Activated CD4-positive, alpha-beta T cell treated with anti-CD3 and anti-CD28 coated beads, Interleukin-2, amount 50 U/mL, for 16 hours (primary cell): ENCODE measurements around the gene ROR1.

Experiments used
- DNase-seq: peaks from one replicate; pipeline ENCODE4 v3.0.0-alpha.2; 2020

Gene ROR1

DNA sequence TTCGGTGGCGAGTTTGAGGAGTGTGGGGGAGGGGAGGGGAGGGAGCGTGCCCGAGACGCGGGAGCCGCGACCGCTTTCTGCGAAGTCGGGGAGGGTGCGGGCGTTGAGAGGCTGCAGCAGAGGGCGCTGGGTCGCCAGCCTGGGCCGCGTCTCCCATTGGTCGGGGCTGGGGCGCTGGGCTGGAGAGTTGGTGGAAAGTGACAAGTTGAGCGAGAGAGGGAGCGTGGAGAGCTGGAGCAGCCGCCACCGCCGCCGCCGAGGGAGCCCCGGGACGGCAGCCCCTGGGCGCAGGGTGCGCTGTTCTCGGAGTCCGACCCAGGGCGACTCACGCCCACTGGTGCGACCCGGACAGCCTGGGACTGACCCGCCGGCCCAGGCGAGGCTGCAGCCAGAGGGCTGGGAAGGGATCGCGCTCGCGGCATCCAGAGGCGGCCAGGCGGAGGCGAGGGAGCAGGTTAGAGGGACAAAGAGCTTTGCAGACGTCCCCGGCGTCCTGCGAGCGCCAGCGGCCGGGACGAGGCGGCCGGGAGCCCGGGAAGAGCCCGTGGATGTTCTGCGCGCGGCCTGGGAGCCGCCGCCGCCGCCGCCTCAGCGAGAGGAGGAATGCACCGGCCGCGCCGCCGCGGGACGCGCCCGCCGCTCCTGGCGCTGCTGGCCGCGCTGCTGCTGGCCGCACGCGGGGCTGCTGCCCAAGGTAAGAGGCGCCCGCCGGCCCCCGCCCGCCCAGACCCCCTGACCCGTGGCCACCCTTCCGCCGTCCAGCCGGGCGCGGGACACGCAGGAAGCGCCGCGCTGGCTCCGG is at the start of gene ROR1:
Gene ROR1 (plus strand): TSS at position 203 of the 802 bp plus-strand sequence.
- peak; percentile 63 for DNase-seq

DNA sequence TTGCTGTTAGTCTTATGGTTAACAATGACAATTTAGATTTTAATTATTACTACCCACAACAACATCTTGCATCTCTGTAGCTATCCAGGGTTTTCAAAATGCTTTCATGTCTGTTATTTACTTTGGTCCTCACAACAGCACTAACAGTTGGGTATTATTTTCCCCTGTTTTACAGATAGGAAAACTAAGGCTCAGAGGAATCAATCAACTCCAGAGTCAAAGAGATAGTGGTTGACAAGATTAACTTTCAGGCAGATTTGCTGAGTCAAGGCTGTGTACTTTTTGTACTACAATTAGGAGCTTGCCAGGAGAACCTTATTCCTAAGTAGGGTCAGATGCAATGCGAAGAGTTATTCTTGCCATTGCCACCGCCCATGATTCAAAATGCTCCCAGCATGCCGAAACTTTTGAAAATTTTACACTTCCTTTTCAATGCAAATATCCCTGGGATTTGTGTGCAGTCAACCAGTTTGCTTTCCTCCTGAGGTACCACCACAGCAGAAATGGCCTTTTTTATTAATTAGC is 49.4 kb upstream of the ROR1 start:
- no peak for DNase-seq

DNA sequence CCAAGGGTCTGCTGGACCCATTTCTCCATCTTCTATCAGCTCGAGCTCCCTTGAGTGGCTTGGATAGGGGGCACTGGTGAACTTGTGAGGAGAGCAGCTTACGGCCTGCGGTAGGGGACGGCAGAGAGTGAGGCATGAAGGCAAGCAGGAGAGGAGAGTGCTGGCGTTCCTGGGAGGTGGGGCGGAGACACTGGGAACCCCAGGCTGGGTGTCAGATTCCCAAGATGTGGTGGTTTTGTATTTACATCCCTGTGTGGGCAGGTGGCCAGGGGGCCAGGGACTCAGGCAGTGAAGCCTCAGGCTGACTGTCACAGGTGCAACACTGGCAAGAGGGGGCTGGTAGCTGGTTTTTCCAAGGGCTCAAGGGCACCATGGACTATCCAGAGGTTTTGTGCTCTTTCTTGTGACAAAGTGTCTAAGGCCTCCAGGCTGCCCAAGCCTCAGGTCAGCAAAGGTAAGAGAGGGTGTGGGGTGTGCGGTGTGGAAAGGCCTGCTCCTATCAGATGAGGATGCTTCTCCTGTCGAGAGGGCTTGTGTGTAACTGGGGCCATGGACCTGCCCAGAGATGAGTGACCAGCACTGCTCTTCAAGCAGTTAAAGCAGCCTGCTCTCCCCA is 45.1 kb upstream of the ROR1 start:
- no peak for DNase-seq

DNA sequence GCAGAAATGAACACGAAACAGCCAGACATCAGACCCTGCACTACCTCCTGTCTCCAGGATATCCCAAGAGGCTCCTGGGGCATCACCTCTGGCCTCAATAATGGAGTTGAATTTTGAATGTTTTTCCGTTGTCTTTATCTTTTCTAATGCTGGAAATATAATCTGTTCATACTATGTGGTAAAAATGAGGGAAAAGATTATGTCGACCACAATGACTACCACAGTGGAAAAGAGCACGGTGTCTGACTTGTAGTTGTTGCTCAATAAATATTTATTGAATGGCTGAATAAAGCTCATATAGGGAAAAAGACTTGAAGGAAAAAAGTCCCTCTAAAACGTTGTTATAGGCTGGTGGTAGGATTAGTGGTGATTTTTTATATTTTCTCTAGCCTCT is 44.6 kb upstream of the ROR1 start:
- no peak for DNase-seq

DNA sequence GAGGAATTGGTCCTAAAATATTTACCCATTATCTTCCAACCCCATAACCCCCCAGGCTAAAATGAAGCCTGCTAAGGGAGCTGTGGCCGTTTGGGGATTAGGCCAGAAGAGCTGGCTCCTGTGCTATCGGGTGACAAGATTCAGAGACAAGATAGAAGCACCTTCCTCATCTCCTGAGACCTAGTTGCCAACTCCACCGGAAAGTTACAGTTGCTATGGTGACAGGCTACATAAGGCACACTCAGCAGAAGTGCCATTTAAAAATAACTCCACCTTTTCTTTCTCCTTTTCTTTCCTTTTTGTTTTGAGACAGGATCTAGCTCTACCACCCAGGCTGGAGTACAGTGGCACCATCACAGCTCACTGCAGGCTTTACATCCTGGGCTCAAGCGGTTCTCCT is 43.6 kb upstream of the ROR1 start:
- DNase-seq = no peak

DNA sequence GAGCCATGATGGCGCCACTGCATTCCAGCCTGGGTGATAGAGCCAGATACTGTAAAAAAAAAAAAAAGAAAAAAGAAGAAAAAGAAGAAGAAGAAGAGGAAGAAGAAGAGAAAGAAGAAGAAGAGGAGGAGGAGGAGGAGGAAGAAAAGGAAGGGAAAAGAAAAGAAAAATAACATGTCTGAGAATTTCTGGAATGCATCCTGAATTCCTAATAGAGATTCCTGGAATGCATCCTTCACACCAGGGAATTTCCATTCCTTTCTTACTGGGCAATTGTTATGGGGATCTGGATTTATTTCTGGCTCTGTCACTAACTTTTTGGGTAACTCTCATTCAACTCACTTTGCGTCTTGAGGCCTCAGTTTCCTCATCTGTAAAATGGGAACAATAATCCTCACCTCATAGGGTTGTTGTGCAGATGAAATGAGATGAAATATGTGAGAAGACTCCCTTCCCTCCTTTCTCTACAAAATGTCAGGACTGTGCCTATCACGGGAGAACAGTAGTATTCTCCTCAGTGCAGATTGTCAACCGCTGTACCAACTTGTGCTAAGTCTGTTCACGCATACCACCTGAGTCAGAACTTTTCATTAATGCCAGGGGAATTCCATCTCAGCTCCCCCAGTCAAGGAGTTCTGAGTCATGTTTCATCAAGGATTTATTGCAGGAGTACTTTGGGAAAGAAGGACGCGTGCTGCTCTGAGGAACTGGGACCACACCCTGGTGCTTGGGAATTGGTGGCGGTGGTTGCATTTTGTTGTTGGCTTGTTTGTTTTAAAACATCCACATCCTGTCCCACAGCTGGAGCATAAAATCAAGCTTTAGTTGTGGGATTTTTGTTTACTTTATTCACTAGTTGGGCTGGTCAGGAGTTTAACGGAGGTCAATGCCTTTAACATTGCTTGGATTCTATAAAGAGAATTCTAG is 42.4 kb upstream of the ROR1 start:
- DNase-seq = no peak

DNA sequence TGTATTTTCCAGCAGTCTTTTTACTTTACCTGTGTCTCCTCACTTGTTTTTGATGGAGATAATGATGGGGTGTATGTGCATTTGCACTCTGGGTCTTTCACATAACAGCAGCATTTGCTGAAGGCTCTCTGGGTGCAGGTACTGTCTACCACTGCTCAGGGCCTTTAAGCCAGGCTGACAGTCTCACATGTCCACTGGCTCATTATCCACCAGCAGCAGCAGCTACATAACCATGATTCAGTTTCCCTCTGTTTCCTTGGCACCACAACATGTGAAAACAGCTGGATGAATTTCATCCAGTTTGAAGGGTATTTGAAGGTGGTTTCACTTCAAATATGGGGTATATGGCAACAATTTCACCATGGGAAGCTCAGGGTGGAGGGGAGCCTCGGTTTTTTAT is 41.2 kb upstream of the ROR1 start:
- no peak for DNase-seq

DNA sequence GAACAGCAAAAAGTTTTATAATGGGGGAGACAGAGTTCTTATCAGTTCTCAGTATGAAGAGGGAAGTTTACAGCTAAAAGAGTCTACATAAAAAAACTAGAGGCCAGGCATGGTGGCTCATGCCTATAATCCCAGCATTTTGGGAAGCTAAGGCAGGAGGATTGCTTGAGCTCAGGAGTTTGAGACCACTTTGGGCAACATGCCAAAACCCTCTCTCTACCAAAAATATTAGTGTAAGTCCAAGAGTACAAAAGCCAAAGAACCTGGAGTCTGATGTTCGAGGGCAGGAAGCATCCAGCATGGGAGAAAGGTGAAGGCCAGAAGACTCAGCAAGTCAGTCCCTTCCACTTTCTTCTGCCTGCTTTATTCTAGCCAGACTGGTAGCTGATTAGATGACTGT is 35.0 kb upstream of the ROR1 start:
- DNase-seq = no peak

DNA sequence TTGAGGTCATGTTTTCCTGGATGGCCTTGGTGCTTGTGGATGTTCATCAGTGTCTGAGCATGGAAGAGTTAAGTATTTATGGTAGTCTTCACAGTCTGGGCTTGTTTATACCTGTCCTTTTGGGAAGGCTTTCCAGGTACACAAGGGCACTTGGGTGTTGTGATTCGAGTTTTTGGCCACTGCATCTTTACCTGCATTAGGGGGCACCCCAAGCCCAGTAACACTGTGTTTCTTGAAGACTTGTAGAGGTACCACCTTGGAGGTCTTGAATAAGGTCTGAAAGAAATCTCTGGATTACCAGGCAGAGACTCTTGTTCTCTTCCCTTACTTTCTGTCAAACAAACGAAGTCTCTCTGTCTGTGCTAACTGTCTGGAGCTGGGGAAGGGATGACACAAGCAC is 34.4 kb upstream of the ROR1 start:
- DNase-seq = no peak

DNA sequence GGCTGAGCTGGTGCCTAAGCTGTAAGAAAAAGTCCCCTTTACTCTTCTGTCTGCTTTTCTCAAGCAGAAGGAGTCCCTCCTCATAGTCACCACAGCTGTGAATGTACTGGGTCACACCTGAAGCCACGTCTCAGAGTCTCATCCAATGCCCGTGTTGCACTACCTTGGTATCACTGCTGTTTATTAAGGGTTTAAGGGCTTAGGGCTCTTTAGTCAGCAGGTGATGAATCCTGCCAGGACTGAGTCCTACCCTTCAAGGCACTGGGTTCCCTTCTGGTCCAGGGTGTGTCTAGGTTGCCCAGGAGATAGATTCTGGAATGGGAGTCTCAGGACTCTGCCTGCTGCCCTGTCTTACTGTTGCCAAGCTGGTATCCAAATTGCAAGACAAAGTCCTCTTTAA is 33.4 kb upstream of the ROR1 start:
- DNase-seq = no peak

DNA sequence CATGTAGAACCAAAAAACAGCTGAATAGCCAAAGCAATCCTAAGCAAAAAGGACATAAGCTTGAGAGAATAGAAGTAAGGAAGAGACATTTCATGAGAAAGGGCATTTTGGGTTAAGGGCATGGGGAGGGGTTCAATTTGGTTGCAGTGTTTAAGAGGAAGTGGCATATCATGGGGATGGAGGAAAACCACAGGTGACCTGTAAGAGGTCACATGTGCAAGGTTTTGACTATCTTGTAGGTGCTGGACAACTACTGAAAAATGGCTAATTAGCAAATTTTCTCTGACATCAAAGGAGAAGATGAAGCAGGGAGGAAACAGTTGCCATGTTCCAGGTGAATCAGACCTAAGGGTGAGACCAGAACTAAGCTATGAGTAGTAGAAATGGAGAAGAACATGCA is 31.3 kb upstream of the ROR1 start:
- no peak for DNase-seq

DNA sequence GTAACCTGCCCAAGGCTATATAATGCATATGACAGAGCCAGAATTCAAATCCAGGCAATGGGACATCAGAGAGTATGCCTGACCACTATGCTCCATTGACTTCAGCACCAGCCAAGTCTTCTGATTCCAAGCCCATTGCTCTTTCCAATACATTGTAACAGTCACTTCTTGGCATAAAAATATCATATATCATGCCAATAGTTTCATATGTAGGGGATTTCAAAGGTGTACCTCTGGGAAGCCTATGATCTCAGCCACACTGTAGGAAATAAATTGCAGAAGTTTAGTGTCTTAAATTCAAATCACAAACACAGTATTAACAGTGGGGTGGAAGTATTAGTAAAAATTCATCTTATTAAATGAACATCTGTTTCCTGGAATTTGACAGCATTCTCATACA is 30.0 kb upstream of the ROR1 start:
- no peak for DNase-seq

DNA sequence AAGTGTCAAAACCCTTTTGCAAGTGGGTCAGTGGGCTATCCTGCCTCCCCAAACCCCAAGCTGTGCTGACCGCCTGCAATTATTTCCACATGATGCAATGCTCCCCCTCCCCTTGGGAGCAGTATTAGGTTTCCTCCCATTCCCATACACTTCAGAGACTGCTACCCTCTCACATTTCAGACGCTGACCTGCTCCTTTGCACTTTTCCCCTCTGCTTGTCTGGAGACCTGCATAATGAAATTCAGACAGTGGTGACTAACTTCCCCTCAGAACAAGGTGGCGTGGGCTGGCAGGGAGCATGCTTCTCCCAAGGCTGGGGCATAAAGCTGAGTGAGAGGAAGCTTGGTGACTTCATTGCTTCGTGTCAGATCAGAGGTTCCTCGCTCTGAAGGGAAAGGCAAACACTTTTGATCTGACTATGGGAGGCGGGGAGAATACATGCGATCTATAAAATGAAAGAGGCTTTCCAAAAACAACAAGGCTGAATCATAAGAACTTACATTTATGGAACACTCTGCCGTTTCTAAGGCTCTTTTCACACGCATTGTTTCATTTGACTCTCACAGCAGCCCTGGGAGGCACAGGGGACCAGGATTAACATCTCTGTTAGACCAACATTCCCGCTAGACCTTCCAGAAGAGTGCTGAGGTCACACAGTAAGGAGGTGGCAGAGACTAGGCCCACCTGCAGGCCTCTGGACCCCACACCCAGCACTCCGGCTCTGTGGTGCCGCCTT is 27.5 kb upstream of the ROR1 start:
- peak; percentile 58 for DNase-seq

DNA sequence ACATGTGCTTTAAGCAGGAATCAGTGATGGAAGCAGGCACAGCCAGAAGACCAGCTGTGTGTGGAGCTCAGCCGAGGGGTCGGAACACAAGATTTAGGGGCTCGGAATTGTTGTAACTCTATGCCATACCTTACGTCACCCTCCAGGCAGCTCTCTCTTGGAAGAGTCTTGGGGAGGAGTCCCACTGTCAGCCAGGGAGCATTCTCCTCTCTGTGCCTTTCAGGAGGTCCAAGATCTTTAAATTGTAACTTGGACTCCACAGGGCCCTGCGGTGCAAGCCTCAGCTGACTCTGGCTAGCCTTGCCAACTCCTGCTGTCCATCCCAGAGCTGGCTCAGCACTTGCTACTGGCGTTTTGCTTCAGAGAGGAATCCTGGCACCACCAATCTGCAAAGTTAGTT is 26.4 kb upstream of the ROR1 start:
- no peak for DNase-seq

DNA sequence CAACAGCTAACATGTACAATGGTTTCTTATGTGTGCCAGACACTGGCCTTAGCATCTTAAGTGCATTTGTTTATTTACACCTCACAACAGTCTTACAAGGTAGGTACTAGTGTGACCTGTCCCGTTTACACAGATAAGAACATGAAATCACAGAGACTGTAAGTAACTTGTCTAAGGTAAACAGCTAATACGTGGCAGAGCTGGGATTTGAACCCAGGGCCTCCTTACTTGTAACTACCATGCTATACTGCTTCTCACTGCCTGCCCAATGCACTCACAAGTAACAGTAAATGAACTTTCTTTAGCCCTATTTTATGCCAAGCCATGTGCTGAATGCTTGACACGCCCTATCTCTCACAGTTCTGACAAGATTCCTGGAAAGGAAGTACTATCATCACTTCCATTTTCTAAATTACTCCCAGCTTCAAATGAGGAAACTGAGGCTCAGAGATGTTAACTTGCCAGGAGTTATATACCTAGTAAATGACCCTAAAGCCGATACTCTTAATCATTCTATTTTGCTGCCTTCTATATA is 25.7 kb upstream of the ROR1 start:
- DNase-seq = no peak

DNA sequence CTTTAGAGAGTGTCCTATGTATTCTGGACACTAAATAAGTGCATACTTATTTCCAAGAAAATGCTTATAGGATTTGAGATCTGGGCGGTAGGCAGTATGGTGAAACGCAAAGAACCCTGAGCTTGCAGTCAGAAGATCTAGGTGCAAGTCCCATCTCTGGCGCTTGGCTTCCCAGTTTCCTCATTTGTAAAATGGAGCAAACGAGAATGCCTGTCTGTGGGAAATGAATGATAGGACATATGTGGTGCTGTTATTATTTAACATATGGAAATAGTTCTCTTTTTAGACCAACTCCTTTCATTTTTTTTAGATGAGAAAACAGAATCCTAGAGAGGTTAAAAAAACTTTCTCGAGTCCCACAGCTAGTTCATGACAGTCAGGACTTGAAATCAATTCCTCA is 25.2 kb upstream of the ROR1 start:
- no peak for DNase-seq

DNA sequence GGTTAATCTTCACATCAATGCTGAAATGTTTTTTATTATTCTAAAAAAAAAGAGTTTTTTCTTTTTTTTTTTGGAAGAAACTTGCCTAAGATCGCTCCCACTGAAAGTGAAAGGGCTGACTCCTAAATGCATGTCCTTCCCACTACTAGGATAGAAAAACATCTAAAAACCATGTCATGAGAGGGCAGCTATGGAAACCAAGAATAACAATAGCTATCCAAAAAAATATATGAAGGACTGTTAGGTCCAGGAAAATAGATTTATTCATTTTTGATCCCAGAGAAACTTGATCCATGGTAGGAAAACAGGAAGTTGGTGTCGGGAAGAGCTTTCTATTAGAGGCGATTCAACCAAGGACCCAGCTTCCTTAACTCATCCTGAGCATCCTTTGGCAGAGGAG is 23.1 kb upstream of the ROR1 start:
- DNase-seq = no peak

DNA sequence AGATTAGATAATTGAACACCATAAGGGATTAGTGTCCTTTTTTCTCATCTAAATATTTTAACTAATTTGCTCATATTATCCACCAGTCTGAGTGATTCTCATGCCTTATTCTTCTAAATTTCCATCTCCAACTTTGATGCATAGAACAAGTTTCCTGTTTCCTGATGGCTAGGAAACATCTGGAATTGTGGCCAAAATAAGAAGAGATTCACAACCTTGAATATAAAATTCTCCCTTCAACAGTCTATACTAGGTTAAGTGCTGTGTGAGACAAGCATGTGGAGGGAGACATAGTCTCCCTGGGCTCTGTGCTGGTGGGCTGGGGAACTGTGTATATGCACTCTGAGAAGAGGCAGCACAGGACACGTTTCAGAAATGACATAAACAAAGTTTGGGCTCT is 21.6 kb upstream of the ROR1 start:
- no peak for DNase-seq

DNA sequence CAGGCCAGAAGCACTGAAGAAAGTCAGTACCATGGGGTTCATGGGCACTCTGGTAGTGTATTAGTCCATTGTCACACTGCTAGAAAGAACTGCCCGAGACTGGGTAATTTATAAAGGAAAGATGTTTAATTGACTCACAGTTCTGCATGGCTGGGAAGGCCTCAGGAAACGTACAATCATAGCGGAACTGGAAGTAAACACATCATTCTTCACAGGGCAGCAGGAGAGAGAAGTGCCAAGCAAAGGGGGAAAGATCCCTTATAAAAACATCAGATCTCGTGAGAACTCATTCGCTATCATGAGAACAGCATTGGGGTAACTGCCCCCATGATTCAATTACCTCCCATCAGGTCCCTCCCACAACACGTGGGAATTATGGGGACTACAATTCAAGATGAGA is 20.2 kb upstream of the ROR1 start:
- no peak for DNase-seq

DNA sequence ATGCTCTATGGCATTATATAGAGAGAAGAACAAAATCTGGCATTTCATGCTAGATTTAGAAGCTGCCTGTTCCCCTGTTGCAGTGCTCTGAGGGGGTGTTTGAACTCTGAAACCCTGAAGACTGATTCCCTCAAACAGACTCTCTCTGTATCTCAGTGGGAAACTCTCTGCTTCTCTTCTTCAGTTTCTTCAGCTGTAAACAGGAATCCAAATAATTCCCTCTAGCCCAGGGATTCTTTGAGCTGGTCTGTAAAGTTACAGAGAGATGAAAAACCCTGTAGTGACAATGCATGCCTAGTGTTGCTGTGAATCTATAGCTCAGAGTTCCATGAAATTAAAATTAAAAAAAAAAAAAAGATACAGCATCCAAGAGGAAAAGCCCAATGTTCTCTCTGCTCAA is 17.0 kb upstream of the ROR1 start:
- no peak for DNase-seq

DNA sequence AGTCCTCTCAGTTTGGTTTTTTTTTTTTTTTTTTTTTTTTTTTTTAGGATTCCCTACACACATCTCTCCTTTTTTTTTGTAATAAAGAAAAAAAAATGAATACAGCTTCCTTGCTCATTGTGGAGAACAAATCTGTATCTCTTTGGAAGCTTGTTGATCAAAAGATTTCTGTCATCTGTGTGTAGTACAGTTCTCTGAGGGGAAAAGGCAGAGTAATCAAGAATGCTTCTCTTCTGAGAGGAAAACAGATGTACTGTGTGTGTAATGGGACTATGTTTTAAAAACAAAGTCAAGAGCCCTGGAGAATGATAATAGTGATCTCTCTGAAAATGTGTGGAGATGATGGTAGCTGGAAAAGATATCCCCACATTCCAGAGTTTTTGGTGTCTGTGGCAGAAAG is 16.5 kb upstream of the ROR1 start:
- no peak for DNase-seq

DNA sequence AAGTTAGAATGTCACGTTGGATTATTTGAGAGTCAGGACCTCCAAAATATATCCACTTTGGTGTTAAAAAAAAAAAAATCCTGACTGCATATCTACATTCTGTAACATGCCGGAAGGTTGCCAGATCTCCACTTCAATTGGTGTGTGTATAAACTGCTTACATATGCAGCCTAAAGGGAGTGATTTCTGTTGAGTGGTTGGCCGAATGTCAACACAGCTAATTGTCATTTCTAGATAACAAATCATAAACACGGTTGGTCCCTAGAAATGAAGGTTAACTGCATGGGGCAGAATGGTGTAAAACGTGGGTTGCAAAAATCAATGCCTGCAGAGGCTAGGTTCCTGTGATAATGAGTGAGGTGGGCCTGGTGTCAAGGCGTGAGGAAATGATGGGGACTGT is 15.0 kb upstream of the ROR1 start:
- no peak for DNase-seq

DNA sequence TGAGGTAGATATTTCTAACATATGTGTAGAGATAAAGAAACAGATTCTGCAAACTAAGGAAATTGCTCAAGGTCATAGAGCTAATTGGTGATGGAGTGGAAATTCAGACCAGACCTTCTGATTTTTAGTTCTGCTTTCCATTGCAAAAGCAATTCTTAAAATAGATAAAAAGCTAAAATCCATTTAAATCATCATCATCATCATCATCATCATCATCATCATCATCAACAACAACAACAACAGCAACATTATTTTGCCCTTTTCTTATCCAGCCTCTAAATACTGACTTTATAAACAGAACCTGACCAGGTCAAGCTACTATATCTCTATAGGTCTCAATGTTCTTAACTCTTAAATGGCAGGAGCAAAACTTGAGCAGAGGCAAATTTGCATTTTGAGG is 14.0 kb upstream of the ROR1 start:
- DNase-seq = no peak
